Measurements from ENCODE around the gene TMEM184B.

The TMEM184B gene

DNA sequence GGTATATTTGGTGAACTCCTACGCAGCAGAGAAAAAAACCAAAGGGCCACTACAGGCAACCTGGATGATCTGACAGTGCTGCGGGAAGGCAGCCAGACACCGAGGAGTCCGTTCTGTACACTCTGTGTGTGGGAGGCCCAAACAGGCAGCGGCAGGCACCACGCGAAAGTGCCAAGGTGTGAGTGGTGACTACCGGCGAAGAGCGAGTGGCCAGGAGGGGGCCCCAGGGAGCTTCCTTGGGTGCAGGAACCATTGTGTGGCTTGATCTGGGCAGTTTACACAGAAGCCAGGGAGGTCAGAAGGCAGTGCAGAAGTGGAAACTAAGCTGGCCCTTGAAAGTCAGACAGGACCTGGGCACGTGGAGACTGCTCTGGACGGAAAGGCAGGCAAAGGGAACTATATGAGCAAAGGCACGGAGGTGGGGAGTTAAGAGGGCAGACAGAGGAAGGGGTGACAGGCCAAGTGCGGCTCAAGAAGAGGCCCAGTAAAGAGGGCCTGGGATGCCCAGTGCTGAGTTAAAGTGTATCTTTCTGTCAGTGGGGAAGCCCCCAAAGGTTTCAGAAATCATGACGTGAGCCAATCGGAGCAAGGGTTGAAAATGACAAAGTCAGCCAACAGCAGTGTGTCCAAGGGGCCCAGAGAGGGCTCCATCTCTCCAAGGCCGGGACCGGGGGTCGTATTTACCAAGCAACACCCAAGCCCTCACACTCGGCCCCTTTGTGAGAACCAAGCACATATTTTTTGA, 10.6 kb downstream of the TMEM184B start:
- no peaks in the 10 kb centered on the region for H3K27me3 ChIP-seq (replicated peaks; ENCODE audit: control insufficient read depth, insufficient read depth, low read length)
- no peaks in the 10 kb centered on the region for H3K36me3 ChIP-seq (ENCODE audit: control insufficient read depth, insufficient read depth, low read length)
- DNase-seq (ENCODE audit: extremely low read depth, insufficient read length) = peak; percentile 67
- H3K4me3 ChIP-seq (replicated peaks; ENCODE audit: low read depth, low read length) = no peak overlapping the region
- TF ChIP-seq, protein P1, sequence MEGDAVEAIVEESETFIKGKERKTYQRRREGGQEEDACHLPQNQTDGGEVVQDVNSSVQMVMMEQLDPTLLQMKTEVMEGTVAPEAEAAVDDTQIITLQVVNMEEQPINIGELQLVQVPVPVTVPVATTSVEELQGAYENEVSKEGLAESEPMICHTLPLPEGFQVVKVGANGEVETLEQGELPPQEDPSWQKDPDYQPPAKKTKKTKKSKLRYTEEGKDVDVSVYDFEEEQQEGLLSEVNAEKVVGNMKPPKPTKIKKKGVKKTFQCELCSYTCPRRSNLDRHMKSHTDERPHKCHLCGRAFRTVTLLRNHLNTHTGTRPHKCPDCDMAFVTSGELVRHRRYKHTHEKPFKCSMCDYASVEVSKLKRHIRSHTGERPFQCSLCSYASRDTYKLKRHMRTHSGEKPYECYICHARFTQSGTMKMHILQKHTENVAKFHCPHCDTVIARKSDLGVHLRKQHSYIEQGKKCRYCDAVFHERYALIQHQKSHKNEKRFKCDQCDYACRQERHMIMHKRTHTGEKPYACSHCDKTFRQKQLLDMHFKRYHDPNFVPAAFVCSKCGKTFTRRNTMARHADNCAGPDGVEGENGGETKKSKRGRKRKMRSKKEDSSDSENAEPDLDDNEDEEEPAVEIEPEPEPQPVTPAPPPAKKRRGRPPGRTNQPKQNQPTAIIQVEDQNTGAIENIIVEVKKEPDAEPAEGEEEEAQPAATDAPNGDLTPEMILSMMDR (IDR thresholded peaks at IDR 0.05; ENCODE audit: insufficient read depth, low read length, poor library complexity, severe bottlenecking) = peak; percentile 88

DNA sequence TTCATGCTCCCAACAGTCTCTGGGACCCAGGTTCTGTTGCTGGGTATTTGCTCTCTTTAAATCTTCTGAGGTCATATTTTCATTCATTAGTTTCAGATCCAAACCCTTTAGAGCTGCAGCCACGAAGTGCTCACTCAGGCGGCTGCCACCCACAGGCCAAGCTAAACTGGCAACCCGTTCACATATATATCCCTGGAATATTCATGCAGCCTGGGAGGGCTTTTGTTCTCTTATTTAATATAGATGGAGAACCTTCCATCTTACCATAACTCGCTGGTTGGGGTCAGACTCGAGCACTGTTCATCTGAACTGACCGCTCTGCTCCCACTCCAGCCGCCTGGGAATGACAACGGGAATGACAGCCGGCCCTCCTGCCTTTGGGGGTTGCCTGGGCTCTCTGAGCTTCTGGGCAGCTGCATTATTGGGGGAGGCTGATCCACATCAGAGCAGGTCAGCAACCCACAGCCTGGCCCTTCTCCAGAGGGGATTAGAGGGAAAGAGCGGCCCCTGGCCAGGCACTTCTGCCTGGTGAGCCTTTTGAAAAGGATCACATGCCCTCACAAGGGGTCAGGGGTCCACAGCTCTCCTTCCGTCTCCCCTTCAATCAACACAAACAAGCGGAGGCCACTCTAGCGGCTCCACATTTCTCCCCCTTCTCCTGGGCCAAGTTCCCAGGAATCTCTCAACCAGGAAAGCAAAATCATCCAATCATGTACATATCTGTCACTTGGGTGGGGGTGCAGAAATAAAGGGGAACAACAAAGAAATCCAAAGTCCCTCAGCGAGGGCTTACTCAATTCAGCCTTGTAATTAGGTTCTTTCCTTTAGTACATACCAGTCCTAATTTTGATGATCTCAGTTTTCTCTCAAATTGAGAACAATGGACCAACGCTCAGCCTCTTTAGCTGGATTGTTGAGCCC, 11.8 kb downstream of the TMEM184B start:
- no peak for DNase-seq (ENCODE audit: extremely low read depth, insufficient read length)
- Histone ChIP-seq H3K27me3 (replicated peaks; ENCODE audit: control insufficient read depth, insufficient read depth, low read length) (no peaks in the 10 kb centered on the region), H3K36me3 (ENCODE audit: control insufficient read depth, insufficient read depth, low read length) (no peaks in the 10 kb centered on the region), H3K4me3 (replicated peaks; ENCODE audit: low read depth, low read length) (no peak overlapping the region)
- TF ChIP-seq, protein P1 (IDR thresholded peaks at IDR 0.05; ENCODE audit: insufficient read depth, low read length, poor library complexity, severe bottlenecking) = peak; percentile 33

DNA sequence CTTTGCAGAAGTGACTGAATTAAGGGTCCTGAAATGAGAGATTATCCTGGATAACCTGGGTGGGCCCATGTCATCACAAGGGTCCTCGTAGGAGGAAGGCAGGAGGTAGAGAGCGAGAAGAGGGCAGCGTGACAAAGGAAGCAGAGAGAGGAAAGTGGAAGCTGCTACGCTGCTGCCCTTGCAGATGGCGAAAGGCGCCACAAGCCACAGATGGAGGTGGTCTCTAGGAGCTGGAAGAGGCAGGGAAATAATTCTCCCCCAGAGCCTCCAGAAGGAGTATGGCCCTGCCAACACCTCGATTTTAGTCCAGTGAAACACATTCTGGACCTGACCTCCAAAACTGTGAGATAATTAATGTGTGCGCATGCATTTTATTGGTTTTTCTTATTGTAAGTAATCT, 13.4 kb downstream of the TMEM184B start:
- TF ChIP-seq, protein P1 (IDR thresholded peaks at IDR 0.05; ENCODE audit: insufficient read depth, low read length, poor library complexity, severe bottlenecking) = no peak
- DNase-seq (ENCODE audit: extremely low read depth, insufficient read length) = no peak
- H3K36me3 ChIP-seq (ENCODE audit: control insufficient read depth, insufficient read depth, low read length) = no peaks in the 10 kb centered on the region
- no peaks in the 10 kb centered on the region for H3K27me3 ChIP-seq (replicated peaks; ENCODE audit: control insufficient read depth, insufficient read depth, low read length)
- no peak overlapping the region for H3K4me3 ChIP-seq (replicated peaks; ENCODE audit: low read depth, low read length)

- TF ChIP-seq, protein P1 (IDR thresholded peaks at IDR 0.05; ENCODE audit: insufficient read depth, low read length, poor library complexity, severe bottlenecking) = no peak
- Histone ChIP-seq H3K36me3 (ENCODE audit: control insufficient read depth, insufficient read depth, low read length) (no peaks in the 10 kb centered on the region), H3K27me3 (replicated peaks; ENCODE audit: control insufficient read depth, insufficient read depth, low read length) (no peaks in the 10 kb centered on the region), H3K4me3 (replicated peaks; ENCODE audit: low read depth, low read length) (no peak overlapping the region)
- no peak for DNase-seq (ENCODE audit: extremely low read depth, insufficient read length)
These were observed 13.9 kb downstream of the TMEM184B start for GRCh38 chr22:38258895-38259294.

DNA sequence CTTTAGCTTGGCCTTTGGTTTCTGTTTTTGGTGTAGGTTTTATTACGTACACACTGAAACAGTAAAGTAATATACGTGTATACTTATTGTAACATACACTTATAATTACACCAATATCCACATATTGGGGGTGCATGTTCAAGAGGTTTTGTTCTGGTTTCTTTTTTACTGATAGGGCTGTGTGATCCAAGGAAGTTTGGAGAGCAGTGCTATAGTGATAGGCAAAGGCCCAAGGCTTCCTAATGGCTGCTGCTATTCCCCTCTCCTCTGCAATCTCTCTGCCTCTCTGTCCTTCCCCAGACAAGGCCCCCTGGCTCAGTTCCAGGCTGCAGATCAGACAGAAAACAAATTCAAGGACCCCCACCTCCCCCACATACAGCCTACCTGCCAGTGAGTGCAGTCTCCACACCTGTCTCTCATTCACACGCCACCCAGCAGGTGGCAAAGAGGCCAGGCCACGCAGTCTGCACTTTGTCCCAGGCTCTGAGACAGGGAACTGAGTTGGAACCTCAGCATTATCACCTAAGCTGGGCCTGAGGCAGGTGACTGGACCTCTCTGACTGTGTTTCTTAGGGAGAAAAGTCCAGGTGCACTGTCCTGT, 15.1 kb downstream of the TMEM184B start:
- H3K4me3 ChIP-seq (replicated peaks; ENCODE audit: low read depth, low read length) = no peak overlapping the region
- no peak for DNase-seq (ENCODE audit: extremely low read depth, insufficient read length)
- H3K27me3 ChIP-seq (replicated peaks; ENCODE audit: control insufficient read depth, insufficient read depth, low read length) = no peaks in the 10 kb centered on the region
- TF ChIP-seq, protein P1 (IDR thresholded peaks at IDR 0.05; ENCODE audit: insufficient read depth, low read length, poor library complexity, severe bottlenecking) = no peak
- H3K36me3 ChIP-seq (ENCODE audit: control insufficient read depth, insufficient read depth, low read length) = no peaks in the 10 kb centered on the region

Data from GM06990 (cell line).